HL-60 (cell line): Measurements from ENCODE around the gene GAL3ST2.

Source experiments
- GABPA ChIP-seq: IDR thresholded peaks from 2 replicates; pipeline ENCODE4 v1.6.1; 2012; ENCODE audit warnings: low read depth
- POLR2AphosphoS5 ChIP-seq: IDR thresholded peaks from 2 replicates; pipeline ENCODE4 v1.6.1; 2012; ENCODE audit warnings: low read depth
- SPI1 ChIP-seq: IDR thresholded peaks from 2 replicates; pipeline ENCODE4 v1.6.1; 2012; ENCODE audit warnings: low read depth, mild to moderate bottlenecking, borderline replicate concordance
- TF ChIP-seq, protein P1 (sequence below): IDR thresholded peaks from one replicate; pipeline ENCODE4 v1.5.1; 2011; ENCODE audit warnings: low read length, control low read depth, inconsistent platforms; ENCODE audit not compliant: insufficient read depth
- TF ChIP-seq, protein P2 (sequence below): IDR thresholded peaks from 2 replicates; pipeline ENCODE4 v1.6.1; 2012; ENCODE audit warnings: low read depth; ENCODE audit not compliant: insufficient replicate concordance

DNA sequence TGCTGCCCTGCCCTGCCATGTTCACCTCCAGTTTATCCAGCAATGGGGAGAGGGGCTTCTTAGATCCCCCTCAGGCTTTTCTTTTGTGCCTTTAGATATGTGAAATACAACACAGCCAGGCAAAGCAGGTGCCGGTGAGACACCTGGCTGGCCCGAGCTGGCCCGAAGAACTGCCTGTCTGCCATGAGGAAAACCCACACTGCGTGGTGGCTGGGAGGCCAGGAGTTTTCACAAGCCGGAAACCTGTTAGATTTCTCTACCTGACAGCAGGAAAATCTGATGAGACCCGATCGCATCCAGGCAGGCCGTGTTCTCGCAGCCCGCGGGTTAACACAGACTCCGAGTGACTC is 5.7 kb upstream of the GAL3ST2 start:
- TF ChIP-seq, protein P1, sequence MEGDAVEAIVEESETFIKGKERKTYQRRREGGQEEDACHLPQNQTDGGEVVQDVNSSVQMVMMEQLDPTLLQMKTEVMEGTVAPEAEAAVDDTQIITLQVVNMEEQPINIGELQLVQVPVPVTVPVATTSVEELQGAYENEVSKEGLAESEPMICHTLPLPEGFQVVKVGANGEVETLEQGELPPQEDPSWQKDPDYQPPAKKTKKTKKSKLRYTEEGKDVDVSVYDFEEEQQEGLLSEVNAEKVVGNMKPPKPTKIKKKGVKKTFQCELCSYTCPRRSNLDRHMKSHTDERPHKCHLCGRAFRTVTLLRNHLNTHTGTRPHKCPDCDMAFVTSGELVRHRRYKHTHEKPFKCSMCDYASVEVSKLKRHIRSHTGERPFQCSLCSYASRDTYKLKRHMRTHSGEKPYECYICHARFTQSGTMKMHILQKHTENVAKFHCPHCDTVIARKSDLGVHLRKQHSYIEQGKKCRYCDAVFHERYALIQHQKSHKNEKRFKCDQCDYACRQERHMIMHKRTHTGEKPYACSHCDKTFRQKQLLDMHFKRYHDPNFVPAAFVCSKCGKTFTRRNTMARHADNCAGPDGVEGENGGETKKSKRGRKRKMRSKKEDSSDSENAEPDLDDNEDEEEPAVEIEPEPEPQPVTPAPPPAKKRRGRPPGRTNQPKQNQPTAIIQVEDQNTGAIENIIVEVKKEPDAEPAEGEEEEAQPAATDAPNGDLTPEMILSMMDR, result no peak
- TF ChIP-seq POLR2AphosphoS5 (no peak), GABPA (no peak), SPI1 (no peak)
- TF ChIP-seq, protein P2, sequence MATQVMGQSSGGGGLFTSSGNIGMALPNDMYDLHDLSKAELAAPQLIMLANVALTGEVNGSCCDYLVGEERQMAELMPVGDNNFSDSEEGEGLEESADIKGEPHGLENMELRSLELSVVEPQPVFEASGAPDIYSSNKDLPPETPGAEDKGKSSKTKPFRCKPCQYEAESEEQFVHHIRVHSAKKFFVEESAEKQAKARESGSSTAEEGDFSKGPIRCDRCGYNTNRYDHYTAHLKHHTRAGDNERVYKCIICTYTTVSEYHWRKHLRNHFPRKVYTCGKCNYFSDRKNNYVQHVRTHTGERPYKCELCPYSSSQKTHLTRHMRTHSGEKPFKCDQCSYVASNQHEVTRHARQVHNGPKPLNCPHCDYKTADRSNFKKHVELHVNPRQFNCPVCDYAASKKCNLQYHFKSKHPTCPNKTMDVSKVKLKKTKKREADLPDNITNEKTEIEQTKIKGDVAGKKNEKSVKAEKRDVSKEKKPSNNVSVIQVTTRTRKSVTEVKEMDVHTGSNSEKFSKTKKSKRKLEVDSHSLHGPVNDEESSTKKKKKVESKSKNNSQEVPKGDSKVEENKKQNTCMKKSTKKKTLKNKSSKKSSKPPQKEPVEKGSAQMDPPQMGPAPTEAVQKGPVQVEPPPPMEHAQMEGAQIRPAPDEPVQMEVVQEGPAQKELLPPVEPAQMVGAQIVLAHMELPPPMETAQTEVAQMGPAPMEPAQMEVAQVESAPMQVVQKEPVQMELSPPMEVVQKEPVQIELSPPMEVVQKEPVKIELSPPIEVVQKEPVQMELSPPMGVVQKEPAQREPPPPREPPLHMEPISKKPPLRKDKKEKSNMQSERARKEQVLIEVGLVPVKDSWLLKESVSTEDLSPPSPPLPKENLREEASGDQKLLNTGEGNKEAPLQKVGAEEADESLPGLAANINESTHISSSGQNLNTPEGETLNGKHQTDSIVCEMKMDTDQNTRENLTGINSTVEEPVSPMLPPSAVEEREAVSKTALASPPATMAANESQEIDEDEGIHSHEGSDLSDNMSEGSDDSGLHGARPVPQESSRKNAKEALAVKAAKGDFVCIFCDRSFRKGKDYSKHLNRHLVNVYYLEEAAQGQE, result no peak
